GM19395 (cell line): ENCODE measurements around the gene P4HTM.
A peak's percentile ranks its signal among the peaks of the same experiment; 100 is the strongest.
"Not testable (repeated sequence)": the region's sequence is repeated elsewhere in the genome, so short reads cannot be mapped to it uniquely, and the experiment has no call there.

Experiments
- ATAC-seq: cut with Tn5 transposase; IDR thresholded peaks from one replicate; pipeline ENCODE4 v1.9.1; 2021; ENCODE audit warnings: mild to moderate bottlenecking, moderate library complexity; ENCODE audit not compliant: unreplicated experiment

The P4HTM gene

GRCh38 chr3:49007068-49007770 lies 17.2 kb downstream of the P4HTM start, which contains the start of gene WDR6:
TSS of gene WDR6 (plus strand) at chr3:49007391. CDS start at chr3:49007432, 41 bp downstream.
- peak; percentile 81 for ATAC-seq

GRCh38 chr3:49007771-49008528 lies 17.9 kb downstream of the P4HTM start:
- peak; percentile 38 for ATAC-seq

- ATAC-seq, result not testable (repeated sequence)
These were observed 18.6 kb downstream of the P4HTM start for GRCh38 chr3:49008627-49009026.

- no peak for ATAC-seq
These were observed 19.4 kb downstream of the P4HTM start for GRCh38 chr3:49009396-49009795.

- ATAC-seq, result no peak
These were observed 22.5 kb downstream of the P4HTM start for GRCh38 chr3:49012441-49013017.

GRCh38 chr3:49013113-49013737 lies 23.2 kb downstream of the P4HTM start:
- no peak for ATAC-seq

- ATAC-seq, result no peak
These were observed 24.0 kb downstream of the P4HTM start for GRCh38 chr3:49013738-49014660.

GRCh38 chr3:49015072-49015471 lies 25.0 kb downstream of the P4HTM start:
- no peak for ATAC-seq

GRCh38 chr3:49015765-49016164 lies 25.7 kb downstream of the P4HTM start:
- no peak for ATAC-seq

GRCh38 chr3:49016414-49017228 lies 26.6 kb downstream of the P4HTM start:
- no peak for ATAC-seq

GRCh38 chr3:49017229-49017970 lies 27.4 kb downstream of the P4HTM start:
- no peak for ATAC-seq

GRCh38 chr3:49017971-49018706 lies 28.1 kb downstream of the P4HTM start, which contains the start of gene DALRD3:
TSS of gene DALRD3 (minus strand) at chr3:49018580. CDS start at chr3:49018564, 16 bp downstream.
- no peak for ATAC-seq

- no peak for ATAC-seq
These were observed 28.6 kb downstream of the P4HTM start for GRCh38 chr3:49018707-49019006.

GRCh38 chr3:49019941-49020329 lies 29.9 kb downstream of the P4HTM start:
- no peak for ATAC-seq

GRCh38 chr3:49020330-49021212 lies 30.5 kb downstream of the P4HTM start:
- ATAC-seq, result peak; percentile 2

GRCh38 chr3:49021213-49021812 lies 31.3 kb downstream of the P4HTM start:
- peak; percentile 58 for ATAC-seq
